Urothelium cell line (cell line): ENCODE measurements around the gene RNPEP.
"Not testable (repeated sequence)": the region's sequence is repeated elsewhere in the genome, so short reads cannot be mapped to it uniquely, and the experiment has no call there.

Source experiments
- DNase-seq: peaks from one replicate; pipeline ENCODE4 v3.0.0; 2011; ENCODE audit warnings: low spot score, mixed read lengths
- FAIRE-seq: peaks from 2 replicates; lab custom pipeline; 2011; peaks lifted over from hg19 to GRCh38; lab: Jason Lieb, UNC

RNPEP gene

DNA sequence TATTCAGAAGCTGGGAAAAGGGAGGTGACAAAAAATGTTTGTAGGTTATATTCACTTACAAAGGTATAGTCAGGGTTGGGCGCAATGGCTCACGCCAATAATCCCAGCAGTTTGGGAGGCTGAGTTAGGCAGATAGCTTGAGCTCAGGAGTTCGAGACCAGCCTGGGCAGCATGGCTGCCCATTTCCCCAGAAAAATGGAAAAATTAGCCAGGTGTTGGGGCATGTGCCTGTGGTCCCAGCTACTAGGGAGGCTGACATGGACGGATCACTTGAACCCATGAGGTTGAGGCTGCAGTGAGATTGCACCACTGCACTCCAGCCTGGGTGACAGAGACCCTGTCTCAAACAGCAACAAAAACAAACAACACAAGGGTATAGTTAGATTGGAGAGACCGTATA lies 24.1 kb upstream of the RNPEP start:
- FAIRE-seq (no peak), DNase-seq (no peak)

DNA sequence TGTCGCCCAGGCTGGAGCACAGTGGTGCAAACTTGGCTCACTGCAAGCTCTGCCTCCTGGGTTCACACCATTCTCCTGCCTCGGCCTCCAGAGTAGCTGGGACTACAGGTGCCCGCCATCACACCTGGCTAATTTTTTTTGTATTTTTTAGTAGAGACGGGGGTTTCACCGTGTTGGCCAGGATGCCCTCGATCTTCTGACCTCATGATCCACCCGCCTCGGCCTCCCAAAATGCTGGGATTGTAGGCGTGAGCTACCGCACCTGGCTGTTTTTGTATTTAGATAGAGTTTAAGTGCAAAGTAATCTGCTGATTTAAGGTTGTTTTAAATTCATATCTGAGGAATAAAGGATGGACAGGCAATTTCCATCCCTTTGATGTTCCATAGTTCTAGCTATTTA lies 20.1 kb upstream of the RNPEP start:
- not testable (repeated sequence) for DNase-seq, FAIRE-seq

DNA sequence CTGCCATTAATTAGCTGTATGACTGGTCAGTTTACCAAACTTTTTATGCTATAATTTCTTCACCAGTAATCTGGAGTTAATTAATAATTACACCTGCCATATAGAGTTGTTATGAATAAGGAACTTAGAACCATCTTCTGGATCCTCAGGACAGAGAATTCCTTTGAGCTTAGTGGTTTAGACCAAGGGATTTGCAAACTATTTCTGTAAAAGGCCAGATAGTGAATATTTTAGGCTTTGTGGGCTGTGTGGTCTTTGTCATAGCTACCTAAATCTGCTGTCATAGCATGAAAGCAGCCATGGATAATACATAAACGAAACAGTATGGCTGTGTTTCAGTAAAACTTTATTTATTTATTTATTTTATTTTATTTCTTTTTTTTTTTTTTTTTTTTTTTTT lies 18.2 kb upstream of the RNPEP start:
- DNase-seq (no peak), FAIRE-seq (no peak)

DNA sequence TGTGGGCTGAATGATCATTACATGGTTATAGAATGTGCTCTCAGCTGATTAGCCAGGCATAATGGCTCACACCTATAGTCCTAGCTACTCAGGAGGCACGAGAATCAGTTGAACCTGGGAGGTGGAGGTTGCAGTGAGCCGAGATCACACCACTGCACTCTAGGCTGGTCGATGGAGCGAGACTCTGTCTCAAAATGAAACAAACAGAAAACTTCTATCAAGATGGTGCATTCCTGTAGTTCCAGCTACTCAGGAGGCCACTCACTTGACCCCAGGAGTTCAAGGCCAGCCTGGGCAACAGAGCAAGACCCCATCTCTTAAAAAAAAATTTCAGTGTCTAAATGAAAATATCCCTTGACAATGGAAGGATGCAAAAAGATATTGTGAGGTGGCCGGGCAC lies 16.3 kb upstream of the RNPEP start:
- DNase-seq = no peak
- FAIRE-seq = no peak

DNA sequence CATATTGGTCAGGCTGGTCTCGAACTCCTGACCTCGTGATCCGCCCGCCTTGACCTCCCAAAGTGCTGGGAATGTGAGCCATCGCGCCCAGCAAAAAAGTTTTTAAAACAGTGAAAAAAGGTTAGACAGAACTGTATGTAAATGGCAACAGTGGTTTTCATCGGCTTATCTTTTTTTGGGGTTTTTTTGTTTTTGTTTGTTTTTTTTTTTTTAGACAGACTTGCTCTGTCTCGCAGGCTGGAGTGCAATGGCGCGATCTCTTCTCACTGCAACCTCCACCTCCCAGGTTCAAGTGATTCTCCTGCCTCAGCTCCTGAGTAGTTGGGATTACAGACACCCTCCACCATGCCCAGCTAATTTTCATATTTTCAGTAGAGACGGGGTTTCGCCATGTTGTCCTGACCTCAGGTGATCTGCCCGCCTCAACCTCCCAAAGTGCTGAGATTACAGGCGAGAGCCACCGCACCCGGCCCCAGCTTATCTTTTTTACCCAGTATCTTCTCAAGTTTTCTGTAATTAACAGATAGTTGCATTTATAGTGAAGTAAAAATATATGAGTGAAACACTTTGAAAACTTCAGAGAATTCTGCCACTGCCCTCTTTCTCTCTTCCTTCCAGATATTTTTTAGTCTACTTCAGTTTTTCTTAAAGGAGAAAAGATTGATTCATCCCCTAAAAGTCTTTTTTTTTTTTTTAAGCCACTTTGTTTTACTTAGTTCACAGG lies 14.1 kb upstream of the RNPEP start:
- no peak for DNase-seq
- no peak for FAIRE-seq

DNA sequence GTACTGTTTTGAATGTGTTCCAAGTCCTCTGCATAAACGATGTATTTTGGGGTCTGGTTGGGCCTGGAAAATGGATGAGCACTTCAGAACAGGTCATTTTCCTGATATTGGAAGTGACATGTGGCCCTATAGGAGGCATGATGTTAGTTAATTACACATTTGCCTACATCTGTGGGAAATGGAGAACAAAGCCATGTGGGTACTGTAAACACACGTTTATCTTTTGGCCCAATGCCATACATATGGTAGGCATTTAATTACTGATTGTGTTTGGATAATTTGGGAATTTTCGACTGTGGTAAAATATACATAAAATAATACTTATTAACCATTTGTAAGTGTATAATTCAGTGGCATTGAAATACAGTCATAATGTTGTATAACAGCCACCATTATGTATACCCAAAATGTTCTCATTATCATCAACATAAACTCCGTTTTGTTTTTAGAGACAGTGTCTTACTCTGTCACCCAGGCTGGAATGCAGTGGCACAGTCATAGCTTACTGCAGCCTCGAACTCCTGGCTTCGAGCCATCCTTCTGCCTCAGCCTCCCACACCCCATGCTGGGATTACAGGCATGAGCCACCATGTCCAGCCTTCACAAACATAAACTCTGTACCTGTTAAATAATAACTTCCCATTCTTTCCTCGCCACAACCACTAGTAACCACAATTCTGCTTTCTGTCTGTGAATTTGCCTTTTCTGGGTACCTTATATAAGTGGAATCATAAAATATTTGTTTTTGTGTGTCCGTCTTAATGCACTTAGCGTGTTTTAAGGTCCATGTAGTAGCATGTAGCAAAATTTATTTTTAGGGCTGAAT lies 11.9 kb upstream of the RNPEP start:
- FAIRE-seq (no peak), DNase-seq (no peak)

DNA sequence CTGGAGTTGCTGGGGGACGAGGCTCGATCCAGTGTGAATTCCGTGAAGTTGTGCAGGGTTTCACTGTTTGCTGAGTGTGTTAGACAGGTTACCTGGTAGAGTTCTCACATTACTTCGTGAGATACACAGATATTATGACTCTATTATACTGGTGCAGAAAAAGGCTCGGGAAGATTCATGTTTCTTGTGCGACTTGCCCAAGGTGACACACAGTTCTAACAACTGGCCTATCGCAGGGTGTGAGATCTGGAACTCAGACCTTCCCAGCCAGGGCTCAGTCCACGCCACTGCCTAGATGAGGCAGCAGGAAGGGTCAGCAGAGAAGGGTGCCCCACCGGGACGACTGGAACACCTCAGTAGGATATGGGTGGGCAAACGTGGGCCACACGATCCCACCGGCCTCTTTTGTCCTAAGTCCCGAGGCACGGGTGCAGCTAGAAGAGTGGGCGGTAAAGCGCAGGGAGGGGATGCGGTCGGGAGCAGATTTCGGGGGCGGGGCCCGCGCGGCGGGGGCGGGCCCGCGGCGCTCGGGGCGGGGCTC lies 296 bp upstream of the RNPEP start:
- DNase-seq (peak; percentile 89), FAIRE-seq (no peak)

DNA sequence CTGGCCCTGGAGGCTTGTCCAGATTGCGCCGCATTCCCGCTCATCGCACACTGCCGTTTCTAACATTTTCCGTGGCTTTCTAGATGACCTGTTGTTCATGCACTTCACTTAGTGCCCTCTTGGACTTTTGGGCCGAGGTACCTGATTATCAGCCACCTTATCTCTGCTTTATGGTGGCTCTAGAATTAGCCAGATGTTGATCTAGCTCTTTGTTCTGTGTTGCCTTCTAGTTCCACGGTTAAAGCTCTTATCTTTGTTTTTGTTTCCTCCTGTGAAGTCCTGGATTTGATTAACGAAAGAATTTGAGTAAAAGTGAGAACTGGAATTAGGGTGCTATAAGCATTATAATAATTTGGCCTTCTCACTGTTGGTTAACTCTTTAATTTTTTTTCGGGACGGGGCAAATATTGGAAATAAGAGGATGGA lies 945 bp downstream of the RNPEP start:
- DNase-seq (no peak), FAIRE-seq (no peak)

DNA sequence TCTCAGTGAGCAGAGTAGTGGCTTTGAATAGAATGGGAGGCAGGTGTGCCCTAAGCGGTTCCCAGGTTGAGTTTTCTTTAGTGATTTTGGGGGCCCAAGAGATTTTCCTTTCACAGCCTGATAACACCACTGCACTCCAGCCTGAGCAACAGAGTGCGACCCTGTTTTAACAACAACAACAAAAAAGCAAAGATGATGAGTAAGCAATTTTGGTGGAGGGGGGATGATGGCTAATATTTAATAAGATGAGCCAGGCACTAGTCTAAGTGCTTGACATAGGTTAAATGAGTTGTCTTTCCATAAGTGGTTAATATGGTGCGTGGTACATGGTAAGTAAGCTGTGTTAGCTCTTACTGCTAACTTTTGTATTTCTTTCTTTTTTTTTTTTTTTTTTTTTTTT lies 2.0 kb downstream of the RNPEP start:
- no peak for FAIRE-seq
- DNase-seq = no peak

DNA sequence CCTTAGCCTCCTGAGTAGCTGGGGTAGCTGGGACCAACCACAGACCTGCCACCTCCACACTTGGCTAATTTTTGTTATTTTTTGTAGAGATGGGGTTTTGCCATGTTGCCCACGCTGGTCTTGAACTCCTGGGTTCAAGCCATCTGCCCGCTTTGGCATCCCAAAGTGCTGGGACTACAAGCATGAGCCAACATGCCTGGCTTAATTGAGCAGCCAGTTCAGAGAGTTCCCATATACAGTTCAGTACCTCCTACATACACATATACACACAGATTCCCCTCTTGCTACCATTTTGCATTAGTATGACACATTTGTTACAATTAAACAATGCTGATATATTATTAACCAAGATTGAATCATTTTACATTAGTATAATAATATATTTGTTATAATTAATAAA lies 2.9 kb downstream of the RNPEP start:
- FAIRE-seq (no peak), DNase-seq (no peak)

DNA sequence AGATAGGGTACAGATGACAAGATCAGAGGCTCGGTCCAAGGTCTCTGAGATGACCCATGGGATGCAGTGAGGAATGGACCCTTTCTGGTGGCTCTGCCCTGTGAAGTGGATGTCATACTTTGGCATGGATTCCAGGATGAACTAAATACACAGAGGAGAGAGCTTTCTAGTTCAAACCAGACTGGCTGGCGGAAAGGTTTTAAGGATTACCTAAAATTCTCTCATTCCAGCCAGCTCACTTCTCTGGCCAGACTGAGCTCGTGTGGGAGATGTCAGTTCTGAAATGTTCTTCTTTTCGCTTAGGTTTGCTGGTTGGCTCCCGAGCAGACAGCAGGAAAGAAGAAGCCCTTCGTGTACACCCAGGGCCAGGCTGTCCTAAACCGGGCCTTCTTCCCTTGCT lies 6.2 kb downstream of the RNPEP start:
- no peak for FAIRE-seq

DNA sequence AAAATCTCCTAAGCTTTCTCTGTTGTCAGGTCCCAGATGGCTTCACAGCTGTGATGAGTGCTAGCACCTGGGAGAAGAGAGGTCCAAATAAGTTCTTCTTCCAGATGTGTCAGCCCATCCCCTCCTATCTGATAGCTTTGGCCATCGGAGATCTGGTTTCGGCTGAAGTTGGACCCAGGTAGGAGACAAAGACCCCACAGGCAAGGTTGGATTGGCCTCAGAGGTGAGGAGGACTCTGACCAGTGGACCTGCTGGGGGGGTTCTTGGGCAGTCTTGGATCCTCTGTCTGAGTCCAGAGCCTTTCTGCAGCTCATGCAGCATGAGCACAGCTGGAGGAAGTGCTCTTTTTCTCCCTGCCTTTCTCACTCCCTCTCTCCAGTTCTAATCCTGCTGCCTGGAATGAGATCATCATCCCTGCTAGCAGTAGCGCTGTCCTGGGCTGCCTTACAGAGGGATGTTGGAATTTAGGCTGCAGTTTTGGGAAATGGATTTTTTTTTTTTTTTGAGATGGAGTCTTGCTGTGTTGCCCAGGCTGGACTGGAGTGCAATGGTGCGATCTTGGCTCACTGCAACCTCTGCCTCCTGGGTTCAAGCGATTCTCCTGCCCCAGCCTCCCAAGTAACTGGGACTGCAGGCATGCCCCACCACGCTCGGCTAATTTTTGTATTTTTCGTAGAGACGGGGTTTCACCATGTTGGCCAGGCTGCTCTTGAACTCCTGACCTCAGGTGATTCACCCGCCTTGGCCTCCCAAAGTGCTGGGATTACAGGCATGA lies 7.1 kb downstream of the RNPEP start:
- DNase-seq = no peak
- FAIRE-seq = no peak

More for the DNA sequence above, 6.2 kb downstream of the RNPEP start:
- DNase-seq = no peak

DNA sequence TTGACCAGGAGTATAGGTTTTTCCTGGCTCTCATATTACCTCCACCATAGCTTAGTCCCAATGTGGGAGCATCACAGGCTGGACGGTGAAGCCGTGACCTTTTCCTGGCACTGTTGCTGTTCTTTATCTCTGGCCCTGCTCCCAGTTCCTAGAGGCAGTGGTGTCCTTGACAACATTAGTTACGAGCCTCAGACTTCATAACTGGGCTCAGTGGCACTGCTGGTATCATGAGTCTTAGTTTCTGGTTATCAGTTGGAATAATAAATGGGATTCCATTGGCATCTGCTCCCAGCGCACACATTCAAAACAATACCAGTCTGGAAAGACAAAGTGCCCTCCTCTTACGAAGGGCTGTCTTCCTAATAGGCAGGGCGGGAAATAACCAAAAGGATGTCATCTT lies 8.0 kb downstream of the RNPEP start:
- no peak for DNase-seq
- no peak for FAIRE-seq

DNA sequence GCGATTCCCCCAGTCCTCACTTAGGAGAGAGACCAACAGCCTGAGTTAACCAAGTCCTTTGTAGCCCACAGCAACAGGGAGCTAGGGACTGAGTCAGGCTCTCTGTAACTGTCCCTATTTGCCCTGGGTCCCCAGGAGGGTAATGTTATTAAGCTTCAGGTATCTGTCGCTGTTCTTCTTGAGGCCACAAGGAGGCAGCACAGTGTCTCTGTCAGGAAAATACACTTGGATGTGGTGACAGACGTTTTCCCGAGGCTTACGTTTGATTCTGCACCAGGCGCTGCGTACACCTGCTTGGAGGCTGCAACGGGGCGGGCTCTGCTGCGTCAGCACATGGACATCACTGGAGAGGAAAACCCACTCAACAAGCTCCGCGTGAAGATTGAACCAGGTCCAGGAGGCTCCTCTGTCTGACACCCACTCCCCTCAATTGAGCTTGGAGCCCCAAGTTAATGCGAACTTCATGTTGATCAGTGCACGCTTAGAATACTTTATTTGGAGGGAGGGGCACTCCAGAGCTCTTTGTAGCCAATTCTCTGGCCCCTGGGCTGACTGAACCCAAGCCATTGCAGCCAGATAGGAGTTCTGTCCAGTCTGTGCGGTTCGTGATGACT lies 17.3 kb downstream of the RNPEP start:
- DNase-seq (peak; percentile 64), FAIRE-seq (peak; percentile 63)

DNA sequence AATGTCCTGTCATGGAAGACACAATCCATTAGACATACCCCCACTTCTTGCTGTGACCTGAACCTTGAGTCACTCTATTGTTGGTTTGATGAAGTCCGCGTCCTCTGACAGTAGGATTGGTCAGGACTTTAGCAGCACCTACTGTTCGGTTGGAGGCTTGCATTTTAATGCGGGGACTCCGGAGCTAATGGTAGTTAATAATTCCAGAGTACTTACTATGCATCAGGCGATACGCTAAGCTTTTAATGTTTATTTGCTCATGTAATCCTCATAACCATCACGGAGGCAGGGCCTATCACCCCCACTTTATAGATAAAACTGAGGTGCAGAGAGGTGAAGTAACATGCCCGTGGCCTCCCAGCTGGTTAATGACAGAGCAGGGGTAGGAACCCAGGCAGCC lies 20.1 kb downstream of the RNPEP start:
- no peak for FAIRE-seq

DNA sequence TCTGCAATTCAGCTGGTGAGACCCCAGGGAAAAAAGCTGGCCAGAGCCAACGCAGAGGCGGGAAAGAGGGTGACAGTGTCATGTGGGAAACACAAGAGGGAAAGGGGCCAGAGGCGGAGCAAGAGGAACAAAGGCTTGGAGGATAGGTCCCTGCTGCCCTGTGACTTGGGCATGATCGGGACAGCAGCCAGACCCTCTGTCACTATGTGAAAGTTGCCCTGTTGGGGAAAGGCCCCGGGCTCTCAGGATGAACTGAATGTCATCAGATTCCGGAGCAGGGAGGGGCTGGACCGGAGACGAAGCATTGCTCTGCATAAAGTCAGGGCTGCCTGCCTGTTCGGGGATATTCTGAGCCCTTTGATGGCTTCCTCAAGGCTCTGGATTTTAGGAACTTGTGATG lies 22.3 kb downstream of the RNPEP start:
- FAIRE-seq = no peak

More for the DNA sequence above, 20.1 kb downstream of the RNPEP start:
- DNase-seq = no peak

DNA sequence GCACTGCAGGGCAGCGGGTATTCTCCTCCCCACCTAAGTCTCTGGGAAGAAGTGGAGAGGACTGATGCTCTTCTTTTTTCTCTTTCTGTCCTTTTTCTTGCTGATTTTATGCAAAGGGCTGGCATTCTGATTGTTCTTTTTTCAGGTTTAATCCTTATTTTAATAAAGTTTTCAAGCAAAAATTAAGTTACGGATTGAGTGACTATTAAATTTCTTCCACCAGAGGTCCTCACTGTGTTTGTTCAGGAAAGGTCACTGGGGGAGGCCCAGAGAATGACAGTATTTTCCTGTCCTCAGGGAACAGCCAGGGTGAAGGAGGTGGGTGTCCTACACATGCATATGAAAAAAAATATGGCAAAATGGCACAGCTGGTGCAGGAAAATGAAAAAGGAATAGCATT lies 23.5 kb downstream of the RNPEP start:
- DNase-seq (no peak), FAIRE-seq (no peak)

More for the DNA sequence above, 22.3 kb downstream of the RNPEP start:
- DNase-seq = no peak

DNA sequence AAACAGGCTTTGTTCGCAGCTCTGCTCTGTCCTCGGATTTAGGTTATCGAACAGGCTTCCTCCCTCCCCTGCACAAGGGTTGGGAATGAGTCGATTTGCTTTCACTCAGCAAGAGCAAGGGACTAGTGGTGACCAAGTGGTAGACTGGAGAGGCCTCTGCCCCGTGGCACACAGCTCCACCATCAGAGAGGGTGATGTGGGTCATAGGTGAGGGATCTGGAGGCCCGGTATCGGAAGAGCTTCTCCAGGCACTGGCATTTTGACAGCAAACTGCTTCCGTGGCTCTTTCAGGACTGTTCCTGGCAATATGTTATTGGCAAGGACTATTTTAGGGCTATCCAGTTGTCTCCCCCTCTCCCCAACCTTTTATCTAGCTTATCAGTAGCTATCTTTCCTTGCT lies 24.9 kb downstream of the RNPEP start:
- FAIRE-seq (no peak), DNase-seq (no peak)

DNA sequence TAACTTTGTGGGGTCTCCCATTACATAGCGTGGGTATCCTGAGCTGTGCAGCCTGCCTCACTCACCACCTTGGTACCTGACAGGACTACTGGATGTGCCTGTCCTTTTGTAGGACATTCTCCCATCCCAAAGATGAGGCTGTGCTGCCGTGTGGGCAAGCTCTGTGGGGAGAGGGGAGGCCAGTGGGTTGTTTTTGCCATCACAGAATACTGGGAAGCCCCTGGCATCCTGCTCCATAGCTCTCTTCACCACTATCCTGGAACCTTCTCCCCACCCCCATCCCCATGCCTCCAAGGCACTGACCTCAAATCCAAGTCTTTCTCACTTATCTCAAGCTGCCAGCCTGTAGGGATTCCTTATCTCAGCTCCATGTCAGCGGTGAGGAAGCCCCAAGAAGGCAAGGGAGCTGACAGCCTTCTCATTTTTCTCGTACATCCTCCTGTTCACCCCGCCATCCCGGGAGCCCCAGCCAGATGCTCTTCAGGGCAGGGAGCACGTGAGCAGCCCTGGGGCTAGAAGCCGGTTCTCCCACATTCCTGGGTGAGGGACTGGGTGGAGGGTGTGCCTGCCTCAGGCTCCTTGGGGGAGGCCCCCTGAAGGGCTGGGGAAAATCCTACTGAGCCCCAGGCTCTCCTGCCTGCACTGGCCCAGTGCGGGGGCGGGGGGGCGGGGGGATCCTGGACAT lies 25.5 kb downstream of the RNPEP start:
- FAIRE-seq (no peak), DNase-seq (no peak)
